IMR-90 (cell line): ENCODE measurements around the gene KCNJ4. TPM values are rescaled to one million over a fixed set of nuclear protein-coding genes. Genes with fewer than 3 reads are reported as not detected.

Experiments used
- ATAC-seq: fragments of 200-7000 bp; cut with Tn5 transposase; 2 replicates; pipeline ENCODE4 v1.9.1; 2020; ENCODE audit warnings: low read depth, mild to moderate bottlenecking, moderate library complexity
- BruUV-seq: library from RNA; stranded (reverse); fragments of 400-500 nt; replicated peaks from 2 replicates; lab custom pipeline; 2021; lab: Mats Ljungman, UMichigan
- CTCF ChIA-PET: fragments of 300-600 bp; formaldehyde crosslinking; extraction: SDS; loops from one replicate; lab custom pipeline; 2021; ENCODE audit warnings: antibody characterized with exemption; lab: Yijun Ruan, JAX
- POLR2A ChIA-PET: fragments of 300-600 bp; sonication (Branson Sonifier 250); formaldehyde crosslinking; loops from one replicate; lab custom pipeline; 2022; ENCODE audit warnings: antibody characterized with exemption; ENCODE audit not compliant: unreplicated experiment; lab: Charles Lee
- DNase-seq: peaks from one replicate; pipeline ENCODE4 v3.0.0; 2013
- H2AFZ ChIP-seq: replicated peaks from 2 replicates; pipeline ENCODE3; 2013; ENCODE audit warnings: low read length, mild to moderate bottlenecking; ENCODE audit not compliant: poor library complexity
- H2AK5ac ChIP-seq: 2 replicates; pipeline ENCODE4 v1.6.1; 2013; ENCODE audit warnings: low read depth, low read length, inconsistent platforms
- H2AK9ac ChIP-seq: replicated peaks from 2 replicates; pipeline ENCODE3; 2013; ENCODE audit warnings: mild to moderate bottlenecking, low read depth, low read length, moderate library complexity; ENCODE audit not compliant: poor library complexity
- H2BK120ac ChIP-seq: 2 replicates; pipeline ENCODE4 v1.6.1; 2013; ENCODE audit warnings: low read depth, low read length, inconsistent platforms
- H2BK15ac ChIP-seq: 3 replicates; pipeline ENCODE4 v1.6.1; 2013; ENCODE audit warnings: low read depth, low read length, inconsistent platforms
- H2BK20ac ChIP-seq: 2 replicates; pipeline ENCODE4 v1.6.1; 2013; ENCODE audit warnings: low read depth, mild to moderate bottlenecking, inconsistent platforms, low read length, moderate library complexity
- H2BK5ac ChIP-seq: 2 replicates; pipeline ENCODE4 v1.6.1; 2013; ENCODE audit warnings: mild to moderate bottlenecking, low read depth, low read length, inconsistent platforms; ENCODE audit not compliant: poor library complexity, severe bottlenecking
- H3K14ac ChIP-seq: replicated peaks from 2 replicates; pipeline ENCODE4 v1.6.1; 2013; ENCODE audit warnings: low read depth, low read length, inconsistent platforms
- H3K18ac ChIP-seq: 2 replicates; pipeline ENCODE4 v1.6.1; 2013; ENCODE audit warnings: low read depth, low read length, control low read depth
- H3K23ac ChIP-seq: 2 replicates; pipeline ENCODE4 v1.6.1; 2013; ENCODE audit warnings: low read depth, low read length, inconsistent platforms
- H3K27ac ChIP-seq: 2 replicates; pipeline ENCODE4 v1.5.1; 2013; ENCODE audit warnings: mild to moderate bottlenecking, control low read depth, low read length; ENCODE audit not compliant: insufficient read depth
- H3K27me3 ChIP-seq: 2 replicates; pipeline ENCODE4 v1.6.1; 2013; ENCODE audit warnings: low read length; ENCODE audit not compliant: control insufficient read depth, insufficient read depth
- H3K36me3 ChIP-seq: 2 replicates; pipeline ENCODE4 v1.6.1; 2013; ENCODE audit warnings: low read length, mixed read lengths; ENCODE audit not compliant: control insufficient read depth, insufficient read depth
- H3K4ac ChIP-seq: 2 replicates; pipeline ENCODE4 v1.6.1; 2013; ENCODE audit warnings: low read depth, low read length, inconsistent platforms
- H3K4me1 ChIP-seq: 2 replicates; pipeline ENCODE4 v1.6.1; 2013; ENCODE audit warnings: low read length, mixed read lengths; ENCODE audit not compliant: control insufficient read depth, insufficient read depth
- H3K4me2 ChIP-seq: 2 replicates; pipeline ENCODE4 v1.6.1; 2013; ENCODE audit warnings: low read depth, mild to moderate bottlenecking, control low read depth, low read length, moderate library complexity
- H3K4me3 ChIP-seq: 2 replicates; pipeline ENCODE4 v1.5.1; 2013; ENCODE audit warnings: low read depth, mild to moderate bottlenecking, control low read depth, low read length, moderate library complexity; ENCODE audit not compliant: insufficient read depth
- H3K56ac ChIP-seq: 2 replicates; pipeline ENCODE4 v1.6.1; 2013; ENCODE audit warnings: low read length, inconsistent platforms; ENCODE audit not compliant: insufficient read depth; ENCODE audit errors: extremely low read depth
- H3K79me1 ChIP-seq, 2 experiments: 2 replicates each; pipeline ENCODE4 v1.6.1; 2013; ENCODE audit warnings: low read length in 2 of 2, inconsistent platforms in 1 of 2, low read depth in 1 of 2
- H3K9ac ChIP-seq: 2 replicates; pipeline ENCODE4 v1.6.1; 2013; ENCODE audit warnings: low read depth, low read length, control low read depth
- H3K9me1 ChIP-seq: 2 replicates; pipeline ENCODE4 v1.6.1; 2013; ENCODE audit warnings: low read length, inconsistent platforms; ENCODE audit not compliant: insufficient read depth
- H3K9me3 ChIP-seq: 2 replicates; pipeline ENCODE4 v1.6.1; 2013; ENCODE audit warnings: low read length; ENCODE audit not compliant: control insufficient read depth, insufficient read depth
- H4K20me1 ChIP-seq: 2 replicates; pipeline ENCODE4 v1.6.1; 2013; ENCODE audit warnings: low read length, inconsistent platforms; ENCODE audit not compliant: insufficient read depth
- H4K5ac ChIP-seq: 2 replicates; pipeline ENCODE4 v1.6.1; 2013; ENCODE audit warnings: mild to moderate bottlenecking, low read depth, low read length, control low read depth
- H4K8ac ChIP-seq, 2 experiments: 2 replicates each; pipeline ENCODE4 v1.6.1; 2013; ENCODE audit warnings: low read depth in 2 of 2, low read length in 2 of 2, control low read depth in 1 of 2, inconsistent platforms in 1 of 2
- H4K91ac ChIP-seq: 2 replicates; pipeline ENCODE4 v1.6.1; 2013; ENCODE audit warnings: low read depth, low read length, inconsistent platforms; ENCODE audit not compliant: insufficient read depth
- BHLHE40 ChIP-seq: fragments of 150-350 bp; IDR thresholded peaks from 2 replicates; pipeline ENCODE4 v1.6.1; 2016; ENCODE audit warnings: mild to moderate bottlenecking, low read depth, low read length
- CEBPB ChIP-seq: IDR thresholded peaks from 2 replicates; pipeline ENCODE4 v1.6.1; 2012; ENCODE audit warnings: low read depth, low read length, improper control_type of control experiment
- CHD1 ChIP-seq: IDR thresholded peaks from 2 replicates; pipeline ENCODE4 v1.6.1; 2012; ENCODE audit warnings: low read depth, low read length, improper control_type of control experiment
- FOS ChIP-seq: fragments of 150-350 bp; IDR thresholded peaks from 2 replicates; pipeline ENCODE4 v1.6.1; 2016; ENCODE audit warnings: low read depth, low read length
- MAFK ChIP-seq: IDR thresholded peaks from 2 replicates; pipeline ENCODE4 v1.6.1; 2012; ENCODE audit warnings: low read depth, low read length, improper control_type of control experiment
- MAZ ChIP-seq: IDR thresholded peaks from 2 replicates; pipeline ENCODE4 v1.6.1; 2012; ENCODE audit warnings: low read depth, mild to moderate bottlenecking, low read length, improper control_type of control experiment, moderate library complexity, borderline replicate concordance
- MXI1 ChIP-seq: IDR thresholded peaks from 2 replicates; pipeline ENCODE4 v1.6.1; 2012; ENCODE audit warnings: low read depth, mild to moderate bottlenecking, low read length, moderate library complexity, borderline replicate concordance
- NFE2L2 ChIP-seq: fragments of 150-350 bp; IDR thresholded peaks from 2 replicates; pipeline ENCODE4 v1.6.1; 2016; ENCODE audit warnings: low read depth, mild to moderate bottlenecking, low read length
- POLR2A ChIP-seq: IDR thresholded peaks from 2 replicates; pipeline ENCODE4 v1.6.1; 2012; ENCODE audit warnings: mild to moderate bottlenecking, low read depth, low read length
- RAD21 ChIP-seq: IDR thresholded peaks from 2 replicates; pipeline ENCODE4 v1.6.1; 2012; ENCODE audit warnings: low read length, improper control_type of control experiment
- RCOR1 ChIP-seq: IDR thresholded peaks from 2 replicates; pipeline ENCODE4 v1.6.1; 2012; ENCODE audit warnings: mild to moderate bottlenecking, low read length, improper control_type of control experiment; ENCODE audit not compliant: insufficient replicate concordance
- RFX5 ChIP-seq: IDR thresholded peaks from 2 replicates; pipeline ENCODE4 v1.8.0; 2012; ENCODE audit warnings: low read depth, mild to moderate bottlenecking, low read length, moderate library complexity
- SMC3 ChIP-seq: fragments of 150-350 bp; IDR thresholded peaks from 2 replicates; pipeline ENCODE4 v1.6.1; 2016; ENCODE audit warnings: low read depth, mild to moderate bottlenecking, antibody characterized with exemption, low read length, moderate library complexity
- WGBS, 2 experiments: methylation state at CpG; one replicate each; pipeline versions ENCODE4 v1.1.5 to v1.1.7; 2013; ENCODE audit warnings: missing lambda C conversion rate in 2 of 2; ENCODE audit not compliant: insufficient read length in 1 of 2; ENCODE audit errors: extremely low coverage in 2 of 2; 5-methylcytosine and 5-hydroxymethylcytosine counted together
- dilution Hi-C: fragments of 300-500 bp; cut with HindIII; formaldehyde crosslinking; loops from one replicate; pipeline ENCODE4 v1.14.3; 2018; ENCODE audit warnings: low sequenced_read_pairs; ENCODE audit not compliant: unreplicated experiment
- in situ Hi-C: fragments of 300-500 bp; cut with MboI; formaldehyde crosslinking; loops from 3 replicates; pipeline ENCODE4 v1.14.3; 2019; ENCODE audit warnings: low sequenced_read_pairs, inconsistent platforms, mixed read lengths
- intact Hi-C: fragments of 100-400 bp; cut with micrococcal nuclease; formaldehyde crosslinking; loops from 2 replicates; pipeline ENCODE4 v1.10.0; 2022
- polyA plus RNA-seq, 3 experiments: library from polyadenylated mRNA; depleted of rRNA; stranded (reverse); fragments of >200 nt; gene quantifications; 2 replicates each; pipeline ENCODE4 v1.2.3, GENCODE V29; 2012; ENCODE audit warnings: low replicate concordance in 1 of 3
- total RNA-seq: library from RNA; depleted of rRNA; stranded (reverse); fragments of >200 nt; gene quantifications from 2 replicates; pipeline ENCODE4 v1.2.3, GENCODE V29; 2012
- TF ChIP-seq, protein P1 (sequence below): fragments of 150-350 bp; IDR thresholded peaks from 2 replicates; pipeline ENCODE4 v1.6.1; 2017; ENCODE audit warnings: mild to moderate bottlenecking, antibody characterized with exemption, low read length, low read depth
- TF ChIP-seq, protein P2 (sequence below): conservative IDR thresholded peaks from 2 replicates; pipeline ENCODE4 v1.5.1; 2012; ENCODE audit warnings: mild to moderate bottlenecking, low read depth, low read length, improper control_type of control experiment
- TF ChIP-seq, protein P3 (sequence below): fragments of 150-350 bp; IDR thresholded peaks from 2 replicates; pipeline ENCODE4 v1.6.1; 2016; ENCODE audit warnings: low read depth, mild to moderate bottlenecking, low read length, moderate library complexity, borderline replicate concordance

KCNJ4 gene
- total and polyA plus RNA-seq, 2 of the 4 experiments (the other 2 are of a cell fraction), result not detected

- dilution Hi-C loops, result no loop called here
- Histone ChIP-seq H3K27ac (no peak overlapping the region), H3K4ac (no peak overlapping the region), H3K18ac (no peak overlapping the region), H4K5ac (no peak overlapping the region), H3K79me1 (no peaks in the 10 kb centered on the region), H4K20me1 (peaks cover 5% of the 10 kb centered on the region), H3K4me1 (no peaks in the 10 kb centered on the region), H2BK15ac (no peak overlapping the region), H3K27me3 (peaks cover 58% of the 10 kb centered on the region), H3K23ac (no peak overlapping the region), H2AK9ac (peak overlapping the region; percentile 11), H4K91ac (no peak overlapping the region), H2AK5ac (no peak overlapping the region), H3K4me3 (no peak overlapping the region), H3K9ac (no peak overlapping the region), H2AFZ (no peak overlapping the region), H2BK5ac (no peak overlapping the region), H4K8ac (no peak overlapping the region), H3K14ac (no peak overlapping the region), H3K9me3 (no peaks in the 10 kb centered on the region), H2BK20ac (no peak overlapping the region), H3K9me1 (no peaks in the 10 kb centered on the region), H3K56ac (no peak overlapping the region), H3K4me2 (no peak overlapping the region), H3K36me3 (no peaks in the 10 kb centered on the region), H2BK120ac (no peak overlapping the region)
- no TSS peak for BruUV-seq
- TF ChIP-seq, protein P1, sequence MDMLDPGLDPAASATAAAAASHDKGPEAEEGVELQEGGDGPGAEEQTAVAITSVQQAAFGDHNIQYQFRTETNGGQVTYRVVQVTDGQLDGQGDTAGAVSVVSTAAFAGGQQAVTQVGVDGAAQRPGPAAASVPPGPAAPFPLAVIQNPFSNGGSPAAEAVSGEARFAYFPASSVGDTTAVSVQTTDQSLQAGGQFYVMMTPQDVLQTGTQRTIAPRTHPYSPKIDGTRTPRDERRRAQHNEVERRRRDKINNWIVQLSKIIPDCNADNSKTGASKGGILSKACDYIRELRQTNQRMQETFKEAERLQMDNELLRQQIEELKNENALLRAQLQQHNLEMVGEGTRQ, result no peak
- TF ChIP-seq CEBPB, result no peak
- no peak for TF ChIP-seq RAD21
- no peak for TF ChIP-seq MAZ
- TF ChIP-seq FOS, result no peak
- no peak for TF ChIP-seq BHLHE40
- TF ChIP-seq, protein P2, sequence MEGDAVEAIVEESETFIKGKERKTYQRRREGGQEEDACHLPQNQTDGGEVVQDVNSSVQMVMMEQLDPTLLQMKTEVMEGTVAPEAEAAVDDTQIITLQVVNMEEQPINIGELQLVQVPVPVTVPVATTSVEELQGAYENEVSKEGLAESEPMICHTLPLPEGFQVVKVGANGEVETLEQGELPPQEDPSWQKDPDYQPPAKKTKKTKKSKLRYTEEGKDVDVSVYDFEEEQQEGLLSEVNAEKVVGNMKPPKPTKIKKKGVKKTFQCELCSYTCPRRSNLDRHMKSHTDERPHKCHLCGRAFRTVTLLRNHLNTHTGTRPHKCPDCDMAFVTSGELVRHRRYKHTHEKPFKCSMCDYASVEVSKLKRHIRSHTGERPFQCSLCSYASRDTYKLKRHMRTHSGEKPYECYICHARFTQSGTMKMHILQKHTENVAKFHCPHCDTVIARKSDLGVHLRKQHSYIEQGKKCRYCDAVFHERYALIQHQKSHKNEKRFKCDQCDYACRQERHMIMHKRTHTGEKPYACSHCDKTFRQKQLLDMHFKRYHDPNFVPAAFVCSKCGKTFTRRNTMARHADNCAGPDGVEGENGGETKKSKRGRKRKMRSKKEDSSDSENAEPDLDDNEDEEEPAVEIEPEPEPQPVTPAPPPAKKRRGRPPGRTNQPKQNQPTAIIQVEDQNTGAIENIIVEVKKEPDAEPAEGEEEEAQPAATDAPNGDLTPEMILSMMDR, result no peak
- no peak for TF ChIP-seq CHD1
- TF ChIP-seq POLR2A, result no peak
- TF ChIP-seq RCOR1, result no peak
- TF ChIP-seq RFX5, result no peak
- no peak for TF ChIP-seq SMC3
- TF ChIP-seq, protein P3, sequence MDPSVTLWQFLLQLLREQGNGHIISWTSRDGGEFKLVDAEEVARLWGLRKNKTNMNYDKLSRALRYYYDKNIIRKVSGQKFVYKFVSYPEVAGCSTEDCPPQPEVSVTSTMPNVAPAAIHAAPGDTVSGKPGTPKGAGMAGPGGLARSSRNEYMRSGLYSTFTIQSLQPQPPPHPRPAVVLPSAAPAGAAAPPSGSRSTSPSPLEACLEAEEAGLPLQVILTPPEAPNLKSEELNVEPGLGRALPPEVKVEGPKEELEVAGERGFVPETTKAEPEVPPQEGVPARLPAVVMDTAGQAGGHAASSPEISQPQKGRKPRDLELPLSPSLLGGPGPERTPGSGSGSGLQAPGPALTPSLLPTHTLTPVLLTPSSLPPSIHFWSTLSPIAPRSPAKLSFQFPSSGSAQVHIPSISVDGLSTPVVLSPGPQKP, result no peak
- no peak for TF ChIP-seq NFE2L2
- TF ChIP-seq MXI1, result no peak
- no peak for TF ChIP-seq MAFK
- no peak for DNase-seq
- WGBS, 2 experiments, result 40% methylated on average over 4 of the region's 8 CpGs; no CpG with 5 or more reads in 1 of the 2 experiments
- intact Hi-C loops, result no loop called here
- in situ Hi-C loops, result no loop called here
- ATAC-seq, result no peak
- ChIA-PET CTCF (no interaction called here), POLR2A (no interaction called here)
These were observed 5.4 kb upstream of the KCNJ4 start for GRCh38 chr22:38460426-38460840.
